ENCODE measurements around the gene PLCB4.

PLCB4 gene

GRCh38 chr20:9179193-9179802 is 110.4 kb downstream of the PLCB4 start:
- DNase-seq (ENCODE audit: low read depth) = no peak

GRCh38 chr20:9179867-9180266 is 111.0 kb downstream of the PLCB4 start:
- DNase-seq (ENCODE audit: low read depth) = no peak

DNA sequence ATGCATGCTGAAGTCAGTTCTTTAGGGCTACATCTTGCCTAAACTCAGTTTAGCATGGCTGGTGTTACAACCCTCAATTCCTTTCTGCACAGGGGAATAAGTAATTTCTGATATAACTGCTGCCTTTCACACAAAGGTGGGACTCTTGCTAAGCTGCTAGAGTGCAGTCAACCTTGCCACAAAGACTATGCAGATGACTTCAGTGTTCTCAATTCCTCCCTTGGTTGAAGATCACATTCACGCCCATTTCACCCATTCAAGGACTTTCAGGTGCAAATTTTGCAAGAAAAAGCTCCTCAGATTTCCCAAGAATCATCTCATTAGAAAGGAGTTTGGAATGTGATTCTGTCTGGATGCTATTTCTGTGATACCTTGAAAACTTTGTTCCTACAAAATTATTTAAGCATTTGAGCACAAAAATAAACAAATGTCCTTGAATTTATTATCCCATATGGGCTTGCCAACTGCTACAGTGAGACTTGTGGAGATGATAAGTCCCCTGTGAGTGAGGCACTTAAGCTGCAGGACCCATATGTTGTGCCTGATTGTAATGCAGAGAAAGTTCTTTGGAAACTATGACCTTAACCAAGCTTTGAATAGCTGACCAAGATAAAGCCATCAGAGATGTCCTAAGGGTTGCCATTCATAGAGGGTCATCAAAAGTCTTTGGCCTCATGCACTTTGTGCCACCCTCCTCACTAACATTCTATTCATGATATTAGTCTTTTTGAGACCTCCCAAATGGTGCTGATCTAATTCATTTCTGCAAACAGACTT is 111.8 kb downstream of the PLCB4 start:
- no peak for DNase-seq (ENCODE audit: low read depth)

DNA sequence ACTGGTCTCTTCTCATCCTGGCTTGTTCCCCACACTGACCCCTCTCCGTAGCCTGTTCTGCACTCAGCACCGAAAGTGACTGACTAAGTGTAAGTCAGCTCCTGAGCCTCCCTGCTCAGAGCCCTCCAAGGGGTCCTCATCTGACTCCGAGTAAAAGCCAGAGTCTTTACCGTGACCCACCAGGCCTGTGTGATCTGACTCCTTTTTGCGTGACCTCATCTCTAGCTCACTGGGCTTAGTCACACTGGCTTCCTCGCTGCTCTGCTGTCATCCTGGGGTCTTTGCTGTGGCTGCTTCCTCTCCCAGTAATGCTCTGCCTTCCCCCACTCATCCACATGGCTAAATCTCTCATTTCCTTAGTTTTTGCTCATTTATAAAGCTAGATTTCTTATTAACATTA is 116.6 kb downstream of the PLCB4 start:
- DNase-seq (ENCODE audit: low read depth) = no peak

GRCh38 chr20:9186396-9186795 is 117.5 kb downstream of the PLCB4 start:
- no peak for DNase-seq (ENCODE audit: low read depth)

- DNase-seq (ENCODE audit: low read depth) = no peak
Observed at GRCh38 chr20:9195031-9195430, 126.1 kb downstream of the PLCB4 start.

DNA sequence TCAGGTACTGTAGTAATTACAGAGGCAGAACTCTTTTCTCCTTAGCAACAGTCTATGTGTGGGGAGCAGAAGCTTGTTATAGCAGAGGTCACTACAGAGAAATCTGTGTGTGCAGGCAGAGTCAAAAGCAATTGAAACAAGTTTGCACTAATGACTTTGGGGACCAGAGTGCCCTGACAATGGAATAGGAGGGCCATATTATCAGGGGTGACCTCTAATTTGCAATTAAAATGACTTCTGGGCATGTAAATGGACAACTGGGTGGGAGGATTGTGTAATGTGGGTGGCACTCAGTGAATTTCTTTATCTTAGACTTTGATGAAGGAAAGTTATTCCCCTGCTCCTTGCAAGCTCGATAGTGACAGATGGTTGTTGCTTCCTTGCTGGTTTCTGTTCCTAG is 127.2 kb downstream of the PLCB4 start:
- no peak for DNase-seq (ENCODE audit: low read depth)

- no peak for DNase-seq (ENCODE audit: low read depth)
Observed at GRCh38 chr20:9198460-9198859, 129.6 kb downstream of the PLCB4 start.

- DNase-seq (ENCODE audit: low read depth) = no peak
Observed at GRCh38 chr20:9200196-9200595, 131.3 kb downstream of the PLCB4 start.

- no peak for DNase-seq (ENCODE audit: low read depth)
Observed at GRCh38 chr20:9200620-9201019, 131.7 kb downstream of the PLCB4 start.

DNA sequence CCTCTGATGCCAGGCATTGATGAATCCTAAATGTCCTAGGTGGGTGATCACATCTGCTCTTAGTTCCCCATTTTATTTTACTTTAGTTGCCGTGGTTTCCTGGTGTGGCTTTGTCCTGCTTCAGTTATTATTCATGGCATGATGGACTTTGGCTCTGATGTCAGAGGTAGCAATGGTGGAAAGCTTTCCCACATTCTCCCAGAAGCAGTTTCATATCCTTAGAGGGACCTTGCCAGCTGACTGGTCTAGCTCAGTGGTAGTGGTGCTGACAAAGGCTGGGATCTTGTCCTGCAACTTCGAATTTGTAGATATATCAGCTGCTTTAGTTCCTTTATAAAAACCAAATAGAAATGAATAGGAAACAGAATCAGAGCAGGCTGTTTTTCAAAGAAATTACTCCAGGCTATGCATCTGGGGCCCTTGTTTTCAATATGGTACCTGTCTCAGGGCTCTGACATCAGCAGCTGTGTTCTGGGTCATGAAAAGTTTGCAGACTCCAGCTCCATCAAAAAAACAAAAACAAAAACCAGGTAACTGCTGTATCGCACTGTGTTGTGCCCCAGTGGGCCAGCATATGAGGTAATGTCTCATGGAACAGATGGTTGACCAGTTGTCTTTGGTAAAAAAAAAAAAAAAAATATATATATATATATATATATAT is 133.7 kb downstream of the PLCB4 start:
- DNase-seq (ENCODE audit: low read depth) = no peak

DNA sequence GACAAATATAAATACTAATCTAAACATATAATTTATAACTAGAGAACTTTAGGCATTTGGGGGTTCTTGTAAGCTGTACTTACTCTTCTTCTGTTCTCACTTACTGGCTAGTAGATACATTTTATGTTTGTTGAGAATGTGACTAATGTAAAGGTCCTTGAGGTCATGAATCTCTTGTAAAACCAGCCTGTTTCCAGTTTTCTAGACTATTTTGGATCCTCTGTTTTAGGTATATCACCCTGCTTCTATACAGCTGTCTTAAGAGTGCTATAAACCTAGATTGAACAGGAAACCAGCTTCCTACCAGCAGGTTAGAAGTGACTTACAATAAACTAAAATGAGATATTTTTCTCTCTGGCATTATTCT is 134.2 kb downstream of the PLCB4 start:
- DNase-seq (ENCODE audit: low read depth) = no peak

DNA sequence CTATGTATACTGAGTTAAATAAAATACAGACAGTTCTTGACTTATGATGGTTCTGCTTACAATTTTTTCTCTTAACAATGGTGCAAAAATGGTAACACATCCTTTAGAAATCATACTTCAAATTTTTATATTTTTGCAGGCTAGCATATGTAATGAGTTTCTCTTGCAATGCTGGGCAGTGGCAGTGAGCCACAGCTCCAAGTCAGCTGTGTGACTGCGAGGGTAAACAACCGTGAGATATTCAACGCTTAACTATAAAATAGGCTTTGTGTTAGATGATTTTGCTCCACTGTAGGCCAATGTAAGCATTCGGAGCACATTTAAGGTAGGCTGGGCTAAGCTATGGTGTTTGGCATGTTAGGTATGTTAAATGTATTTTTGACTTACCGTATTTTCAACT is 136.1 kb downstream of the PLCB4 start:
- DNase-seq (ENCODE audit: low read depth) = no peak

GRCh38 chr20:9206486-9206885 is 137.6 kb downstream of the PLCB4 start:
- DNase-seq (ENCODE audit: low read depth) = no peak

- DNase-seq (ENCODE audit: low read depth) = no peak
Observed at GRCh38 chr20:9207253-9207652, 138.4 kb downstream of the PLCB4 start.

DNA sequence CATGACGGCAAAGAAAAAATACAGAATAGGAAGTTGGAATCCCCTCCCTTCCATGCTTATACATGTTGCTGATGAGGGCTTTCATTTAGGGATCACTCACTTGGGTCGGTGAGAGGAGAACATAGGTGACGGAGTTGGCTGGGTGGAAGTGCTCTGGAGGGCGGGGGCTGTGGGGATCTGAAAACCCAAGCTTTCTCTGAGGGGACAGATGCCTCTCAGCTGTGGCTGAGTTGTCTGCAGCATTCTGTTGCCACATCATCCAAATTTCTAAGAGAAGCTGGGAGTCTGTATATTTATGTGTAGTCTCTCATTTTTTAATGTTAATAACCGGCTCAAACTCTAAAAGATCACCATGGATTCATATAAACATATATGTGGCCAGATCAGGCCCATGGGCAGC is 141.5 kb downstream of the PLCB4 start:
- no peak for DNase-seq (ENCODE audit: low read depth)

DNA sequence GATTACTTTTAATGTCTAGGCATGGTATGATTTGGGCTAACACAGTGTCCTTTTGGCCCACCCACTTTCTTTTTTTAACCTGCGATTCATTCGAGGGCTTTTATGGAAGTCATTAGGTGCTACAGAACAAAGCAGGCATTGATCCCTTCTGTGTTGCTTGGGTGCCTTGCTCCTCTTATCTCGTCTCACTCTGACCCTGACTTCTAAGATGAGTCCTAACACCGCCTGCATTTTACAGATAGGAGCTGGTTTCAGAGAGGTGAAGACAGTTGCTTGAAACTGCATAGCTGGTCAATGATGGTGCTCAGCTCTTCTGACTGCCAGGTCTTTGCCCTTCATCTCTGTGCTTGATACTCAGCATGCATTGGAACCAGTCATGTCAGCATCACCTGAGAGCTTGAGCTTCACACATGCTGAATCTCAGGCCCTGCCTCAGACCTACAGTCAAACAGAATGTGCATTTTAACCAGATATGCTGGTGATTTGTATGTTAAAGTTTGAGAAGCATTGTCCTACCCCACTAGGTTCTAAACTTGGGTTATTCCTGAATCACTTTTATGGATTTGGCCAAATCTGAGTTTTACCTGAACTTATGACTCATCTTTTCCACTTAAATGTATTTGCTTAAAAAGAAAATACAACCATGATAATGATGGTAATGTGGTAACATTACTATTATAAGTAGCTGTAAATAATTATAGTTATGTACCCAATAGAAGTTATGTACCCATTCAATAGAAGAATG is 142.3 kb downstream of the PLCB4 start:
- DNase-seq (ENCODE audit: low read depth) = no peak

DNA sequence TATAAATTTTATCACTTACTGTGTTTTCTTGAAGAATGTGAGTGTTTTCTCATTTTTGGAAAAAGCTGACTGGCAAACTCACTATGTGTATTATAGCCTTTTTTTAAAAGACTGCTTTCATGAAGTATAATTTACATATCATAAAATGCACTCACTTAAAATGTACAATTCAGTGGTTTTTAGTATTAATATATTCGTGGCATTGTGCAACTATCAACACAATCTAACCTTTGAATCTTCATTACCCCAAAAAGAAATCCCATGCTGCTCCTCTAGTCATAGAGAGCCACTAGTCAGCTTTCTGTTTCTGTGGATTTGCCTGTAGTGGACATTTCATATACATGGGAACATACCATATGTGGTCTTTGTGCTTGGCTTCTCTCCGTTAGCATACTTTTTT is 143.8 kb downstream of the PLCB4 start:
- DNase-seq (ENCODE audit: low read depth) = no peak

DNA sequence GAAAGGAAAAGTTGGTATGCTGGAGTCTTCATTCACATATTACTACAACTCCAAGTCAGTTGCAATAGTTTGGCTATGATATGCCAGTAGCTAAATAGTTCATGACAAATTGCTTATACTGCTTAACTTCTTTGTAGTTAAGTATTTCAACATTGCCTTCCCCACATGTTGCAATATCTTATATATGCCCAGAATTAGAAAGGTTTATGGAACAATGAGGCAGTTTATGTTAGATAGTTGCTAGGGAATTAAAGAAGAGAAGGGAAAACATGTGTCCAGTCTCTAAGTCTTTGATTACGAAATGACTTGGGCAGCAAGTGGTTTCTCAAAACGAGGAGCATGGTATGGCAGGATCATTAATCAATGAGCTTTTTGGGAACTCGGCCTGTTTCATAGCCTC is 145.8 kb downstream of the PLCB4 start:
- DNase-seq (ENCODE audit: low read depth) = no peak

DNA sequence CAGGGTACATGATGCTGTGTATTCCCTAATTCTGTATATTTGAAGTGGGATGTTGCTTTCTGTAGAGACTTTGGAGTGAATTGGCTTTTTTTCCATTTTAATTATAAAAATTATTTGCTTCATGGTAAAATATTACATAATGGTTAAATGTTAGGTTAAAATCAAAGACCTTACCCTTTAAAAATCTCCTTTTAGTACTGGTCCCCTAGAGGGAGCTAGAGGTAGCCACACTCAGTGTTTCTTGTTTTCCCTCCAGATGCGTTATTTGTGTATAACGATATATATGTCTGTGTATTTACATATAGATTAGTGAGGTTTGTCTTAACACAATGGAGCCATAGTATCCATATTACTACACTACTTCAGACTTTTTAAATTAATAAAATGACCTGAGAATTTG is 146.7 kb downstream of the PLCB4 start:
- DNase-seq (ENCODE audit: low read depth) = no peak

GRCh38 chr20:9218531-9218961 is 149.7 kb downstream of the PLCB4 start:
- no peak for DNase-seq (ENCODE audit: low read depth)

- no peak for DNase-seq (ENCODE audit: low read depth)
Observed at GRCh38 chr20:9220874-9221547, 152.1 kb downstream of the PLCB4 start.
